Measurements from ENCODE around the gene ELF2. TPM values are rescaled to one million over a fixed set of nuclear protein-coding genes. Genes with fewer than 3 reads are reported as not detected.

ELF2 gene
- total RNA-seq, 4 donors from 2014 or later, result 37.1 to 54.9 (median 44.7) TPM

- no peak overlapping the region for H3K4me3 ChIP-seq (ENCODE audit: low read depth, poor library complexity, severe bottlenecking)
- WGBS, 2 donors, result 75 to 91% methylated on average over 3 of the region's 3 CpGs
- TF ChIP-seq POLR2A (IDR thresholded peaks at IDR 0.05) (no peak), CTCF (IDR thresholded peaks at IDR 0.05) (no peak)
- intact Hi-C loops (cut with DNase I; ENCODE audit: low total_unique reads), result no loop called here
- DNase-seq (ENCODE audit: low spot score in 2 of 2), result no peak
Observed at GRCh38 chr4:139144911-139145551, 32.0 kb downstream of the ELF2 start.

GRCh38 chr4:139144161-139144859 lies 32.7 kb downstream of the ELF2 start:
- peak in 1 of 2 donors; percentile 68 for DNase-seq (ENCODE audit: low spot score in 2 of 2)
- H3K4me3 ChIP-seq (ENCODE audit: low read depth, poor library complexity, severe bottlenecking), result no peak overlapping the region
- TF ChIP-seq CTCF (IDR thresholded peaks at IDR 0.05) (no peak), POLR2A (IDR thresholded peaks at IDR 0.05) (no peak)
- 78 to 80% methylated on average over 7 of the region's 7 CpGs for WGBS, 2 donors
- intact Hi-C loops (cut with DNase I; ENCODE audit: low total_unique reads), result no loop called here

GRCh38 chr4:139142980-139143379 lies 34.0 kb downstream of the ELF2 start:
- no peak overlapping the region for H3K4me3 ChIP-seq (ENCODE audit: low read depth, poor library complexity, severe bottlenecking)
- no peak for DNase-seq (ENCODE audit: low spot score in 2 of 2)
- intact Hi-C loops (cut with DNase I; ENCODE audit: low total_unique reads), result no loop called here
- TF ChIP-seq POLR2A (IDR thresholded peaks at IDR 0.05), result no peak
- WGBS, 2 donors, result 73 to 81% methylated on average over 2 of the region's 2 CpGs

- no peak for DNase-seq (ENCODE audit: low spot score in 2 of 2)
- no peak for TF ChIP-seq POLR2A (IDR thresholded peaks at IDR 0.05)
- 74 to 84% methylated on average over 1 of the region's 1 CpG for WGBS, 2 donors
- intact Hi-C loops (cut with DNase I; ENCODE audit: low total_unique reads), result no loop called here
- H3K4me3 ChIP-seq (ENCODE audit: low read depth, poor library complexity, severe bottlenecking), result no peak overlapping the region
Observed at GRCh38 chr4:139142087-139142486, 34.9 kb downstream of the ELF2 start.

- intact Hi-C loops (cut with DNase I; ENCODE audit: low total_unique reads), result no loop called here
- WGBS, 2 donors, result 94% methylated on average over 3 of the region's 3 CpGs
- TF ChIP-seq CTCF (IDR thresholded peaks at IDR 0.05) (no peak), POLR2A (IDR thresholded peaks at IDR 0.05) (no peak)
- DNase-seq (ENCODE audit: low spot score in 2 of 2), result no peak
- H3K4me3 ChIP-seq (ENCODE audit: low read depth, poor library complexity, severe bottlenecking), result no peak overlapping the region
Observed at GRCh38 chr4:139137763-139138162, 39.3 kb downstream of the ELF2 start.

- DNase-seq (ENCODE audit: low spot score in 2 of 2), result no peak
- no peak for TF ChIP-seq POLR2A (IDR thresholded peaks at IDR 0.05)
- no peak for TF ChIP-seq CTCF (IDR thresholded peaks at IDR 0.05)
- intact Hi-C loops (cut with DNase I; ENCODE audit: low total_unique reads), result no loop called here
- no peak overlapping the region for H3K4me3 ChIP-seq (ENCODE audit: low read depth, poor library complexity, severe bottlenecking)
Observed at GRCh38 chr4:139134403-139134802, 42.6 kb downstream of the ELF2 start.

Measured in lower leg skin (tissue), 4 donors.